HG03097 (cell line): ENCODE results near the gene MIR17HG.
"Not testable (repeated sequence)": the region's sequence is repeated elsewhere in the genome, so short reads cannot be mapped to it uniquely, and the experiment has no call there.

ENCODE experiments used
- ATAC-seq: cut with Tn5 transposase; IDR thresholded peaks from one replicate; pipeline ENCODE4 v1.9.1; 2021; ENCODE audit not compliant: unreplicated experiment, low FRiP score

MIR17HG gene

DNA sequence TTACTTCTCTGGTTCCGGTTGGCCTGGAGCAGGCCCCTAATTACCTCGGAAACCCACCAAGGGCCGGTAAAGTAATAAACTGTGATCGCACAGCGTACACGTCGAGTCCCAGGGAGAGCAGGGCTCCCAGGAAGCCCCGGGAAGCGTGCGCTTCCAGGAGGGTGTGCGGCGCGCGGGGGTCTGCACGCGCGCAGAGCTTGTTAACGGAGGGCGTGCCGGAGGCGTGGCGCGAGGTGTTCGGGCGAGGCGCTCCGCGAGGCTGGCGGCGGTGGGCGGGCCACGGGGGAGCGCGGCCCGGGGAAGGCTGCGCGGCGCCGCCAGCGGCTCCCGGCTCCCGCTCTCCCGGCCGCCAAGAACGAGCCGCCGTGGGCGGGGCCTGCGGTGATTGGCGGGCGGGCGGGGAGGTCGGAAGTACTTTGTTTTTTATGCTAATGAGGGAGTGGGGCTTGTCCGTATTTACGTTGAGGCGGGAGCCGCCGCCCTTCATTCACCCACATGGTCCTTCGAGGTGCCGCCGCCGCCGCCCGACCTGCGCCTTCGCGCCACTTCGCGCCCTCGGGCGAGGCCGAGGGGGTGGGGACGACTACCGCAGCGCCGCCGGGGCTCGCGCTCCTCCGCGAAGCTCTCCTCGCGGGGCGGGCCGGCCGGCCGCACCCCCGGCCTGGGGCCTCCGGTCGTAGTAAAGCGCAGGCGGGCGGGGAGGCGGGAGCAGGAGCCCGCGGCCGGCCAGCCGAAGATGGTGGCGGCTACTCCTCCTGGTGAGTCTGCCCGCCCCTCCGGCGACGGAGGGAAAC, at the start of gene MIR17HG:
Gene MIR17HG, plus strand, starts transcription at position 486 of the 794 bp plus-strand sequence.
- peak; percentile 65 for ATAC-seq

DNA sequence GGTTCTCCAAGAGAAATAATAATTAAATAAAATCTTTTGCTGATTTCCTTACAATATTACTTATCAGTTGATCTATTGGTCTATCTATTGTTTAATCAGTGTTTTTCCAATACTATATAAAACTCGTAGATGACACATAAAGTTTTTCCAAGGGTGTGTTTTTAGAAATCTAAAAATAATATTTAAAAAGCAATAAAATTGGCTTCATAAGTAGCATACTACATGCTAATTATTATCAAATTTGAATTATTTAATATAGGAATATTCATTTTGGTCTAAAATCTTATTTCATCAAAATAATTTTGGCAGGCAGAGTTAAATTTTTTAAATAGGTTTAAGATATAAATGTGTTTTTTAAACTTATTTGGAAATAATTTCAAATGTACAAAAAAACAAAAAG, 49.4 kb upstream of the MIR17HG start:
- no peak for ATAC-seq

DNA sequence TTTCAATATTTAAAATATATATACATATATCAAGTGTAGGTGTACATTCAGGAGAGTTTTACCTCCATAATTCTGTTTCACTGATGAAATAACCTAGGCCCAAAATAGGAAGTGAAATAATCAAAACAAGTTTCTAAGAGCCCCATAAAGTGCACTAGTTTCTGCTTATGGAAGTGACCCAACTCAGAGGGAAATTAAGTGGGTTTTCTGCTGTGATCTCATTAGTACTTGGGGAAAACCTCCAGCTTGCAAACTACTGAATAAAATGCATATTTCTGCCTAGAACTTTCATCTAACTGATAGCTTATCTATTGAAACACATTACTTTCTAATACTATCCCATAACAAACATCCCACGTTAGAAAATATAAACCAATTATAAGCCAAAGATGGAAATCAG, 45.4 kb upstream of the MIR17HG start:
- peak; percentile 68 for ATAC-seq

DNA sequence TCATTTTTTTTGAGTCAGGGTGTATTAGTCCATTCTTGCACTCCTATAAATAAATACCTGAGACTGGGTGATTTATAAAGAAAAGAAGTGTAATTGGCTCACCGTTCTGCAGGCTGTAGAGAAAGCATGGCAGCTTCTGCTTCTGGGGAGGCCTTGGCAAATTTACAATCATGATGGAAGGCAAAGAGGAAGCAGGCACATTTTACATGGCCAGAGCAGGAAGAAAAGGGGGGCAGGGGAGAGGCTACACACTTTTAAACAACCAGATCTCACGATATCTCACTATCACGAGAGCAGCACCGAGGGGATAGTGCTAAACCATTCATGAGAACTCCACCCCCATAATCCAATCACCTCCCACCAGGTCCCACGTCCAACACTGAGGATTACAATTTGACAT, 44.5 kb upstream of the MIR17HG start:
- ATAC-seq, result no peak

DNA sequence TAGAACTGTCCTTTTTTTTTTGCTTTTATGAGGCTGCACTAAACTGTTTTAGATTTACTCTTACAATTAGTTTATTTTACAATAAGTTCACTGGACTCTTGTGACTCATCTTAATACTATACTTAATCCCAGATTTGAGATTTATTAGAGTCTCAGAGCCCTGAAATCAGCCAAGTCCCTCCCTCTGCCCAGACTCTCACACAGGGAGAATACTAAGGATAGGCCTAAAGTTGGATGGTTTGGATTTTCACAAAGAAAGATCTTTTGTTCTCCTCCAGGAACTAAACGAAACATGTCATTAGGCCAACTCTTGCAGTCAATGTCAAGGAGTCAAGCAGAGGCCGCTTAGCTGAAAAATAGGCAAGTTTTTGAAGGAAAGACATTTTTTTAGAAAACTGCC, 42.7 kb upstream of the MIR17HG start:
- ATAC-seq, result no peak

DNA sequence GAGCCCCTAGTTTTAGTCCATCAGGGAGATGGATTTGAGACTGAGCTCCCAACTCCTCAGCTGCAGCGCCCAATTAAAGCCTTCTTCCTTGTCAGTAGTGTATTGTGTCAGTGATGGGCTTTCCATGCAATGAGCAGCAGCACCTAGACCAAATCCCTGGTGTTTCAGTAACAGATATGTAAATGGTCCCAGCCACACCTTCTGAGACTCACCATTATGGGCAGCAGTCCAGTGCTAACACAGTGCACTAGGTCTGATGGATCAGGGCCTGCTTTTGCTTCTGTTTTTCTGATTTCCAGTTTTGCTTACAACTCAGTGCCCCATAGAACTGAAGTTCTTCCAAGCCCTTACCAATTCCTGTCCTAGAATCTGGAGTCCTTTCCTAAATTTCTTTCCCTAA, 41.8 kb upstream of the MIR17HG start:
- no peak for ATAC-seq

DNA sequence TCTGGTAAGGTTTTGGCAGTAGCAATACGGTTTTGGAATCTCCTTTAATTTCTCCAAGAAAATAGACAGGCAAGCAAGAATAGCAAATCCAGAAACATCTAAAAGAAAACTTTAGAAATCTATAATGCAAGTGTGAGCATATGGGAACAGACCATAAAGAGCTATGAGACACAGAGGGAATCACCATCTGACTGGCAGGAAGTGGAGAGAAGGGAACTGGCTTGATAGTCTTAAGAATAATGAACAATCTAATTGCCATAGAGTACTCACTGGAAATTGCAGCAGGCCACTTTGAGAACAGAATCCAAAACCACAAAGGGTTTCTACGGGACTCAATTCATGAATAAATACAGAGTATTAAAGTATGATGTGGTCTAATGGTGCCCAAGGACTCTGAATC, 39.6 kb upstream of the MIR17HG start:
- ATAC-seq, result no peak

DNA sequence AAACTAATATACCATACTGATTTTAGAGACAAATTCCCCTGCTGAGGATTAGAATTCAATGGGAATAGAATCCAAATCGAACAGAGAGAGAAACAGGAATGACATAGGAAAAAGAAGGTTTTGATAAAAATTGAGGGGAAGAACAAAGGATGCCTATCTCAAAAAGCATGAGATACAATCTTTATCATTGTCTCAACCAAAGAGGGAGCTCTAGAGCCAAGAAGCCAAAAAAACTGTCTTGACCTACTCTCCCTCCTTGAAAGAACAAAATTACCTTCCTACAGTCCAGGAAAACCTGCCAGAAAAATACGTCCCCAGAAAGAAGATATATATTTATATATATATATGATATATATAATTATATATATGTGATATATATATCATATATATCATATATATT, 39.2 kb upstream of the MIR17HG start:
- ATAC-seq, result no peak

DNA sequence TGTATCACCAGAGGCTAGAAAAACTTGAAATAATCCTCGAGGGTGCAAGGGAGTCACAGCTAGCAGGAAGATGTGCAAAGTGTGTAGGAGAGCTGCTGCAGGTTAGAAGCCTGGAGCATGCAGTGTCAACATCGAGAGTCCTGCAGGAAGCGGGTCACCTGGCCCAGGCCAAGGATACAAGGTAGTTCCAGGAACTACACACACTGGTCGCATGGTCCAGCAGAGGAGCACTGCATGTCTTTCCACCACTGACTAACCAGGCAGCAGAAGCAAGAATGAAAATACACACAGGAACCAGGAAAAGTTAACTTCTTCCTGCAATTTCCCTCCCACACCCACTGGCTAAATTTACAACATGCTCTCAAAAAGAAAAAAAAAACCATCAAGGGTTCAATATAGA, 36.0 kb upstream of the MIR17HG start:
- no peak for ATAC-seq

DNA sequence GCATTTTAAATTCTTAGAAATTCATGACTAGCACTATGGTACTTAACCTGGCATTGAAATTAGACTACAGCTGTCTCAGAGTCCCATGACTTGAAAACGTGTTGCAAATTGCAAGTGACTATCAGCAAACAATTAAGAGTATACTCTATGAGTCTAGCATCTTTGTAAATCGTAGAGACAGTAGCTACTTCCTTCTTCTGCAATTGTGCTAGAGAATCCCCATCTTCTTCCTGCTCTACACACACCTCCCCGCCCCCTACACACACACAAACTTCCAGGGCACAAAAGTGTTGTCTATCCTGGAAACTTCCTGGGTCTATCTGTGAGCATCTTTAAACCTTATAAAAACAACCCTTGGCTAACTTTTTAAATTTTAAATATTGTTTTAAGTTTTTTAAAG, 35.2 kb upstream of the MIR17HG start:
- ATAC-seq, result no peak

DNA sequence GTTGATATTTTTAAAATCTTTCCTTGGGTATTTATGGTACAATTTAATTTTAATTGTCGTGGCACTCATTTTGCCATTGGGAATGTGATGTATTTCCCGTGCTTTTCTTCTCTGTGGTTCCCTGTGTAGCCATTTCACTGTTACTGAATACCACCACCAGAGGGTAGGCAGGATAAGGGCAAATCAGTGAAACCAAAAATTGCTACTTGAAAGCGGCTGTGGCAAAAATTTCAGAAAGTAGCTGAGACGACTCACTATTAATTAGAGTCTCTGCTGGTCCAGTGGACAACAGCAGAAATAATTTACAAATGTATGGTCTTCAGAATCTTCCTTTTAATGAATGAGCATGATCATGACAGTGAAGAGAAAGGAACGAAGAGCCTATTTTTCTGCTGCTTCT, 34.4 kb upstream of the MIR17HG start:
- ATAC-seq, result peak; percentile 77

DNA sequence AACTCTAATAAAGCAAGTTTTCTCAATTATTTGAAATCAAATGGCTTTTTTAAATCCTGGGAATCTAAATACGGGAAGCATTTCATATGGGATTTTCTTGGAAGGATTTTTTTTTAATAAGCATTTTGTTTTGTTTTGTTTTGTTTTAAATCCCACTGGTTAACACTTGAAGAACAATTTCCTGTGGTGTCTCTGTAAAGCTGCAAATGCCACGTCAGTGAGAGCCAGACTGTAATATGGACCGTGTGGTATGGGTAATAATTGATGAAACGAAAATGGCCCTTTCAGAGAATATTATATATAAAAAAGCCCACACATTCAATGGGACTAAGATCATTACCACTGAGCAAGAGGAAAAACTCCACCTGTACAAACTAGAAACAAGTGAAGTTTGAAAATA, 33.9 kb upstream of the MIR17HG start:
- ATAC-seq, result peak; percentile 84

DNA sequence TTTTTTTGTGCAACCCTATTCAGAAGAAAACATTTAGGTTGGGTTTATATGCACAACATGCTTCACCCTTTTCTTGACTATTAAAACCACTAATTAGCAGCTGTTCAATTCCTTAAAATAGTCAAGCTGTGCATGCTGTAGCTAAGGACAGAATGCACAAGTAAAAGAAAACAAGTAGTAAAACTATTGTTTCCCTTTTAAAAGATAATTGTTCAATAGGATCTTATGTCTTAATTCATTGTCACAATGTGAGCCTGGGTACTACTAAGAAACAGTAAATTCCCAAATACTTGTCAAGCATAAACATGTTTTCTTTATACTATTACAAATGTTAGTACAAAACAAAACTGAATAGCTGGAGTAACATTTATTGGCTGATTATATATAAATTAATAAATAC, 32.6 kb upstream of the MIR17HG start:
- no peak for ATAC-seq

DNA sequence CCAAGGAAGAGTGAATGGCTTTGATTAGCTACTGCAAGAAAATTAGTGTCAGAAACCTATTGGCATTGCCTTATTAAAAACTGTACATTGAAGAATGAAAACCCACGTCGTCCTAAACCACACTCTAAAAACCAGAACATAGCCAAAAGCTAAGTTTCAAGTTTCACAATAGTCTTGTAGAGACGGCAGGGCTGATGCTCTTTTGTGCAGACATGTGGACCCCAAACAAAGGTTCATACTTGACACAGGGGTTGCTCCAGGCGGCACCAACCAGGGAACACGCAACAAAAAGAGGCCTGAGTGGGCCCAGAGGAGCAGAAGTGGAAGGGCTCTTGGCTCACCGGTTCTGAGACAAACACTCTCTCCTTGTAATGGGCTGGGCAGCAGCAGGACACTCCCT, 28.6 kb upstream of the MIR17HG start:
- no peak for ATAC-seq

DNA sequence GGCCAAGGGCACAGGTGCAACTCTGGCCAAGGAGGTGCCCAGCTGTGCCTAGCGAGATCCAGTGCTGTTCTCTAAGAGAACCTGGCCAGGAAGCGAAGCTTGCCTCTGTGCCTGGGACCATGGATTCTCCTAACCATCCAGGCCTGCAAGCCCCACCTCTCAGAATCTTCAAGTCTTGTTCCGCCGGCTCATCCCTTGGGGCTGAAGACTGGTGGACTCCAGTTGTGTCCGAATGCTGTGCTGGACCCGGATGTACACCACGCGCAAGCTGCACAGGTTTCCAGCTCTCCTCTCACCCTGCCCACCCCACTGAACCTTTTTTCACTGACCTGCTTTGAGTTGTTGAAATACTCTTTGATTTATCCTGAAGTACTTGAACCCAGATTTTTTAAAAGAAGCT, 27.5 kb upstream of the MIR17HG start:
- no peak for ATAC-seq

DNA sequence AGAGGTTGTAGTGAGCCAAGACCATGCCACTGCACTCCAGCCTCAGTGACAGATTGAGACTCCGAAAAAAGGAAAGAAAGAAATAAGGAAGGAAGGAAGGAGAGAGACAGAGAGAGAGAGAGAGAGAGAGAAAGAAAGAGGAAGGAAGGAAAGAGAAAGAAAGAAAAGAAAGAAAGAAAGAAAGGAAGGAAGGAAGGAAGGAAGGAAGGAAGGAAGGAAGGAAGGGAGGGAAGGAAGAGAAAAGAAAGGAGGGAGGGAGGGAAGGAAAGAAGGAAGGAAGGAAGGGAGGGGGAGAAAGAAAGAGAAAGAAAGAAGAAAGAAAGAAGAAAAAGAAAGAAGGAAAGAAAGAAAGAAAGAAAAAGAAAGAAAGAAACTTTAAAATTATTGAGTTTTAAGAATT, 26.5 kb upstream of the MIR17HG start:
- ATAC-seq, result not testable (repeated sequence)

DNA sequence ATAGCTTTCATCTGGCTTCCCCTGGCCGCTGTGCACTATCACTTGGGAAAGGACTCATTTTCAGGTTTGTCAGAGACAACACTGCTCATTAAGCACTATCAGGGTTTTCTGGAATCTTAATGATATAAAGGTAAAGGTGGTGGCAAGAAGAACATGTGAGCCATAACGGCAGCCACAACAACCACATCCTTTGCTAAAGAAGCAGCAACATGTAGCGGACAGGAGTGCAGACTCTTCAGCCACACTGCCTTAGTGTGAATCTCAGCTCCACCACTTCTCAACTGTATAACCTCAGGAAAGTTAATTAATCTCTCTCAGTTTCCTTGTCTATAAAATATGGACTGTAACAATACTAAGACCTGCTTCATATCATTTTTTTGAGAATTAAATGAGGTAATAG, 24.1 kb upstream of the MIR17HG start:
- ATAC-seq, result no peak

DNA sequence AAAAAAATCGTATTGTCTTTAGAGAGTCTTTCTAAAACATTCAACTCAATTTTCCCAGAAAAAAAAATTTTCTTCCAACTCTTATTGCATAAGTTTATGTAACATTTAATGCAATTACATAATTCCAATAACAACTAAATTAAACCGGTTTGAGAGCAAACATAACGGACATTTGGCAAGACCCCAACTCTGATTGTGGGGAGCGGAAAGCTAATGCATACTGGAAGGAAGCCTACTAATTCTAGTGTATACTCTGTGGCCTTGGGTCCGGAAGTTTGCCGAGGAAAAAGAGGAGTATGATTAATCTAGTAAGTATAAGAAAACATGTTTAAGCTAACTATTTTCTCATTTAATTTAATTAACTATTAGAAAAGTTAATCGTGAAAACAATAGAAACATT, 21.3 kb upstream of the MIR17HG start:
- ATAC-seq, result no peak

DNA sequence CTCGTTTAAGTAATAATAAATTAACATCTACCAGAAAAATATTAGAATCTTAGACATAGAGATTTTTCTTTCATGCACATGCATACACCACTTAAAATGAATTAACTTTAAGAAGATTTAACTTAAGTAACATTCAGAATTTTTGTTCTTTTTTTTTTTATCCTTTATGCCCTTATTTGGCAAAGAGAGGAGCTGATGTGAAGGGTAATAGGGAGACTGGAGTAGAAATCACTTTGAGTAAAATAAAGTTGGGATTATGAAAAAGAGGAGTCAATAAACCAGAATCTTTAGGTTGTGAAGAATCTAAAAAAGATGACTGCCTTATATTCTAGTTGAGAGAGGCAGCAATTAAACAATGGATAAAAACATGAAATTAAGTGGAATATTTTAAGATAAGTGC, 18.8 kb upstream of the MIR17HG start:
- no peak for ATAC-seq

DNA sequence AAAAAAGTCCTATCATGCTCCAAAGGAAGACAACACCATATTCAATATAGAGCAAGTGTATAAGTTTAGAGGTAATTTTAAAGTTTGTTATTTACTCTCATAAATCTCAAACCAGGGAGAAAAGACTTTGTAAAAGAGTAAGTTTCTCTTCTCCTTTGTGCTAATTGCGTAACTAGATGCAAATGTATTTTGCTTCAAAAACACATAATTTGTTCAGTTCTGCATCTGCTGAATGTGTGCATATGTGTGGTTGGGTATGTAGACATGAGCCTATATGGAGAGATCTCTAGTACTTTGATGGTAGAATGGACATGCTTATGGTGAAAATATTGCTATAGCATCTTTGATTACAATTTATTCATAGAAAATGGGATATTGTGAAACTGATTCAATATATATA, 17.8 kb upstream of the MIR17HG start:
- no peak for ATAC-seq

DNA sequence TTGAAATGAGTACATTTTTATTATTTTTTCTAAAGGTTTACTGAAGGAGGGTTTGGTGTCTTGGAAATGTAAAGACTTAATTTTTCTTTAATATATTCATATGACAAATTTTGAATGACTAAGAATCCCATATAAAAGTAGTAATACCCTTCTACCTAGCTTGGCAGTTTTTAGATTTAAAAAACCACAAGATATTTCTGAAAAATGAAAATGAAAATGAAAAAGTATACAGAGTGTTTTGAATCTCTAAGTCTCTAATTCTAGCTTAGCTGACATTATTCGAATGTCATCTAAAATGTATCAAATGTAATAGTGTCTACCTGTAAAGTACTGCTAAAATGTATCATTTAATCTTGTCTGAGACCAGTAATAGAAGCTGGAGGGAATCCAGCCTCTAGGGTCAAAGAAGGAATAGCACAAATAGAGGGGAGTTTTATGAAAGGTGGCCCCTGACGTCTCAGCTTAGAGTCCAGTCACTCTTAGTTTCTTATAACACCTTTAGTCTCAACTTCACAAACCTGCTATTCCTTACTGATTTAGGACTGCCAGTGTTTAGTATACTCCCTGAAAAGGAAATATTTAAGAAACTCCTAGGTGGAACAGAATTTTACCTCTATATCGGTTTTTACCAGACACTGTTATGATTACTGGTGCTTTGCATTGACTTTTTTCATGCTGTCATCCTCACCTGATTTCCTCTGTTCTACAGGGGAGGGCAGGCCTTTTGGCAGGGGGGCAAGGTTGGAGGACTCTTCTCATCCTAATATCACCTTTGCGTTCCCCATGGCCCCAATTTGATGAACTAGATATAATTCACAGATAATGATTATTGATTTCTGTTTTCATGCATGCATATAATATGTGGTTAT, 16.2 kb upstream of the MIR17HG start:
- ATAC-seq, result peak; percentile 72

DNA sequence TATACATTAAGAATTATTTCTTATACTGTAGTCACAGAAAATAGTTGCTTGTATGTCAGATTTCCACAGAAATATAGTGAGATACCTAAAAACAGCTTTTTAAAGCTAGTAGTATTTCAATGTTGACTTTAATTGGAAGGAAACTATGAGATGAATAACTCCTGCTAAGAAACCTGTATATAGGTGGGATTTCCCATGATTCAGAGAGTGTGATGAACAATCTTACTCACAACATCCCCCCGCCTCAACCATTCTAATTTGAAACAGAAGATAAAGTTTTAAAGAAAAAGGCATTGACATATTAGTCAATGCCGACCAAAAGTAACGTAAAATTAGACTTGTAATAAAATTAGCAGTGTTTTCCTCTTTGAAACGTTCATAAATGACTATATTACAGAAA, 1.4 kb upstream of the MIR17HG start:
- ATAC-seq, result no peak
